NCI-H226 (cell line): Measurements from ENCODE around the gene KCNJ12.
A peak's percentile ranks its signal among the peaks of the same experiment; 100 is the strongest.
"Not testable (repeated sequence)": the region's sequence is repeated elsewhere in the genome, so short reads cannot be mapped to it uniquely, and the experiment has no call there.

Experiments
- DNase-seq: peaks from one replicate; pipeline ENCODE4 v3.0.0-alpha.2; 2015

KCNJ12 gene

GRCh38 chr17:21376081-21376758, at the start of gene KCNJ12:
Gene KCNJ12 (plus strand): TSS chr17:21376357. CDS start chr17:21415343, 38,986 bp downstream.
- DNase-seq: no peak

- not testable (repeated sequence) for DNase-seq
Observed at GRCh38 chr17:21327921-21328320, 48.2 kb upstream of the KCNJ12 start.

DNA sequence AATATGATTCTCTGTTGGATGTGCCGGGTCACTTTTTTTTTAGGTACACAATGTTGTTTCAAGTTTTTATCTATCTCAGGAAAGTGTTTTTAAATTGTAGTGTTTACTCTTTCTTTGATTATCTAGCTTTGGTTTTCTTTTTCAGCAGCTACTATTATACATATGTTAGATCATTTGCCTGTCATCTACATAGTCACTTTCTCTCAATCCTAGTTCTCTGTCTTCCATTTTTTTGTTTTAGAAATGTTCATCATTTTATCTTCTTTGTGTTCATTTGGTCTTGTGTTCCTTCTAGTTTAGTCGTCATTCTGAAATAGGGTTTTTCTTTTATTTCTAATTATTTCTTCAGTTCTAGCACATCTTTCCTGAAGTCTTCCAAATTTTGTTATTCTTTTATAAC, 47.4 kb upstream of the KCNJ12 start:
- DNase-seq: not testable (repeated sequence)

DNA sequence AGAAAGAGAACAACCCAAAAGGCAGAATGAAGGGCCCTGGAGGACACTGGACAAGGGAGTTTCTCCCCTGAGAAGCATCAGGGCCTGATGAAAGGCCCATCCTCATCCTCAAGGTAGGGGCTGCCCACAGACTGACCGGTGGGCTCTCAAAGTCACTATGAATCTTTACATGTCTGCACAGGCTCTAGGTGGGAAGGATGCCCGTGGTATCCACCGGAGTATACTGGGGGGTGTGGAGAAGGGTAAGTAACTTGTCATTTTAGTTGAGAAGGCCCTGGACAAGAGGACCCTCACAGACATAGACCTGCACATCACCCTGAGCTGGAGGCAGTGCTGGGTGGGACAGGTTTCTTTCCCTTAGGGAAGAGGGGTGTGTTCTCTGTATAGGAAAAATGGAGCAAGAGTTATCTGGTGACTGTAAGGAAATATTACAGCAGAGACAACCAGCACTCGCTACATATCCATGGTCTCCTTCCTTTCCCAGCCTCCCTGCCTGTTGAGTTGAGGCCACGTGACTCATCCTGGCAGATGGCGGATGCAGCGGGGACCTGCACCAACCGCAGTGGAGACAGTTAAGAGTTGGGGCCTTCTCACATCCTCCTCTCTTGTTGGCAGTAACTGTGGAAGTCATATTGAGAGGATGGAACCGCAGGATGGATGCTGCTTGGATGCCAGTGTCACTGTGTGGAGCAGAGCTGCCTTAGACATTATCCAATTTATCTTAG, 45.6 kb upstream of the KCNJ12 start:
- DNase-seq: no peak

DNA sequence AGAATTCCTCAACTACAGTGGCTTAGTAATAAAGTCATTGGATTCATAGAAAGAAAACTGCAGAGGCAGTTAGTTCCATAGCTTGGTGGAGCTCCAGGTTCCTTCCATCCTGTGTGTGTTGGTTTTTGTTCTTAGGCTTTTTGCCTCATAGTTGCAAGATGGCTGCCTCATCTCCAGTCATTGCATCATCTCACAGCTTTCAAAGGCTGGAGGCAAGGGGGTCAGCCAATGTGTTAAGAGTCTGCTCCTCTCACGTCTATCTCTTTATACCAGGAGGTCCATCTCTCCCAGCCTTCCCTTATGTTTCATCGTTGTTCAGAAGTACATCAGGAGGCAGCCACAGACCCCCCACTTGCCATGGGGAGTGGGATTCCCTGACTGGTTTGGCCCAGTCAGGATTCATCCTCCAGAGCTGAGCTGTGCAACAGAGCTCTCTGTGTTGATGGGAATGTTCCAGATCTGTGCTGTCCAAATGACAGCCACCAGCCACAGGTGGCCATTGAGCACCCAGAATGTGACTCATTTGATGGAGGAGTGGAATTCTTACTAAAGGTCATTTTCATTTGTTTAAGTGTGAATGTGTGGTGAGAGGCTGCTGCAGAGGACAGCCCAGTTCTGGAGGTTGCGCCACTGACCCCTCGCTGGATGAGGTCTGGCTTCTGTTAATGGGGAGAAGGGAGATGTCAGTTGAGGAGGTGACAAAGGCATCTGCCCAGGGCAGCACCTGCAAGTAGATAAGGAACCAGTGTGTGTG, 39.4 kb upstream of the KCNJ12 start:
- not testable (repeated sequence) for DNase-seq

DNA sequence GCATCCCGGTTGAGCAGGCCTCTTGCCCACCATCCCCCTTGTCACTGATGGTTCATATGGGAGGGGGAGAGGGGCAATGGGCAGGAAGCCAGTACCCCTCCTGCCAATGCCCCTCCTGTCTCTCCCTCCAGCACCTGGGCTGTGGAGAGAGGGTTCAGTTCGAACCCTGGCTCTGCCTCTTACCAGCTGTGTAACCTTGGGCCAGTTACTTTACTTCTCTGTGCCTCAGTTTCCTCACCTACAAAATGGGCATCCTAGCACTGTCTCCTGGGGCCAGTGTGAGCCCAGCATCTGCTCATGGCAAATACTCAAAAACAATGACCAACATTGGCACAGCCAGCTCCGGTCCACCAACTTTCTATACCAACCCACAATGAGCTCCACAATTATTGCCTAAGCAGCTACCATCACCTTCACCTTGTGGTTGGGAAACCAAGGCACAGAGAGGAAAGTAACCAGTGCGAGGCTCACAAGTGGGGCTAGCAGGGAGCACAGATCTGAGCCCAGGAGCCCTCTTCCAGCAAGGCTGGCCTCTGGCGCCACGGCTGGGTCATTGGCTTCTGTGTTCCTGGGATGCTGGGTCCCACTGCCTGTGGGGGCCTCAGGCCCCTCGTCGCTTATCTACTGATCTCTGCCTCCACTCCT, 38.1 kb upstream of the KCNJ12 start:
- not testable (repeated sequence) for DNase-seq

DNA sequence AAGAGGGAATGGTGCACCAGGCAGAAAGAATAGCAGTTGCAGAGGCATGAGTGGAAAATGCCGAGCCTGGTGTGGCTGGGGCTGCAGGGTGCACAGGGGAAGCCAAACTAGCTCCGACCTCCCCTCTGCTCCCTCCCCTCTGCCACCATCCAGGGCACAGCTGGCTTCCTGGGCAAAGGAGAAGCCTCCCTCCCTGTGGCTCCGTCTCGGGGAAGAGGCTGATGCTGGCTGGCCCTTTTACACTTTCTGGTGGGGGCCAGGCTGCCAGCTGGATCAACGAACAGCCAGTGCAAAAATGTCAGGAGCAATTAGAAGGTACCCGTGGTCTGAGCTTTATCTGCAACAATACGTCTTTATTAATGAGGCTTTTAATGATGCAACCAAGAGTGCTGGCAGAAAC, 37.1 kb upstream of the KCNJ12 start:
- no peak for DNase-seq

DNA sequence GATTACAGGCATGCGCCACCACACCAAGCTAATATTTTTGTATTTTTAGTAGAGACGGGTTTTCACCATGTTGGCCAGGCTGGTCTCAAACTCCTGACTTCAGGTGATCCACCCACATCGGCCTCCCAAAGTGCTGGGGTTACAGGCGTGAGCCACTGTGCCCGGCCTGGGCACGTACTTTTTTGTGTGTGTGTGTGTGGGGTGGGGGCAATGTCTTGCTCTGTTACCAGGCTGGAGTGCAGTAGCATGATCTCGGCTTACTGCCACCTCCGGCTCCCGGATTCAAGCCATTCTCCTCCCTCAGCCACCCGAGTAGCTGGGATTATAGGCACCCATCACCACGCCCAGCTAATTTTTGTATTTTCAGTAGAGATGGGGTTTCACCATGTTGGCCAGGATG, 36.6 kb upstream of the KCNJ12 start:
- DNase-seq: not testable (repeated sequence)

- not testable (repeated sequence) for DNase-seq
Observed at GRCh38 chr17:21340407-21340806, 35.8 kb upstream of the KCNJ12 start.

DNA sequence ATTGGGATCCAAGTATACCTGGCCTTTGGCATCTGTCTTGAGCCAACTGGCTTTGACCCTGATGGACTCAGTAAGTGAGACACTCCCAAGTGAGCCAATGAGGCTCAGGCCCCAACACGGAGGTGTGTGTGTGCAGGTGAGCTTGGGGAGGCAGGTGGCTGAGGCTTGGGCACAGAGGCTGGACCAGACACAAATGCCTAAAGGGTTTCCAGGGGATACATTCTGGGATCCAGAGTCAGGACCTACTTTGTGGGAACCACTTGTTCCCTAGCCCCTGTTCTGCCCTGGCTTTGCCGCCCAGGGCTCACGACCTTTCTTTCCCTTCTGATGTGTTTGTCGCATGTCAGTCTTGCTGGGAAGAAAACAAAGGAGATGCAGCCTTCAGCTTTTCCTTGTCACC, 34.9 kb upstream of the KCNJ12 start:
- not testable (repeated sequence) for DNase-seq

DNA sequence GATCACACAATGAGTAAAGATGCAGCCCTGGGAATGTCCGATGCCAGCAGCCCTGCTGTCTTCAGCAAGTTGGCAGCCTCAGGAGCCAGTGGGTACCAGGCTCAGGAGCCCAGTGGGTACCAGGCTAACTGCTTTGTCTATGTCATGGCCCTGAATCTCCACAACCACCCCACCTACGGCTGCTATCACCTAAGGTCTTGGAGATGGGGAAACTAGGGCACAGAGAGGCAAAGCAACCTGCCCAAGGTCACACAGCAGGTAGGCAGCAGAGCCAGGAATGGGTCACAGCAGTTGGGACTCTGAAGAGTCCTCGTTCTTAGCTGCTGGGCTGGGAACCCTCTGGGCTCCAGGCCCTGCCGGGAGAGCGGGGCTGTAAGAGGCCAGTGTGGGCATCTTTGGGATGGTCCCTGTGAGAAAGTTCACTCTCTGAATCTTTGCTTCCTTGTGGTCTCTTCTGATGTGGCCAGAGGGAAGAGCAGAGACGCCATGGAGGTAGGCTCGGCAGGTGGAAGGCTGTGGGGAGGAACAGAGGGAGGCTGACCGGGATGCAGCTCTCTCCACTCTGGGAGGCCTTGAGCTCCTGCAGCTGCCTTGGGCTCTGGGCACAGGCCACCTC, 34.1 kb upstream of the KCNJ12 start:
- DNase-seq: not testable (repeated sequence)

DNA sequence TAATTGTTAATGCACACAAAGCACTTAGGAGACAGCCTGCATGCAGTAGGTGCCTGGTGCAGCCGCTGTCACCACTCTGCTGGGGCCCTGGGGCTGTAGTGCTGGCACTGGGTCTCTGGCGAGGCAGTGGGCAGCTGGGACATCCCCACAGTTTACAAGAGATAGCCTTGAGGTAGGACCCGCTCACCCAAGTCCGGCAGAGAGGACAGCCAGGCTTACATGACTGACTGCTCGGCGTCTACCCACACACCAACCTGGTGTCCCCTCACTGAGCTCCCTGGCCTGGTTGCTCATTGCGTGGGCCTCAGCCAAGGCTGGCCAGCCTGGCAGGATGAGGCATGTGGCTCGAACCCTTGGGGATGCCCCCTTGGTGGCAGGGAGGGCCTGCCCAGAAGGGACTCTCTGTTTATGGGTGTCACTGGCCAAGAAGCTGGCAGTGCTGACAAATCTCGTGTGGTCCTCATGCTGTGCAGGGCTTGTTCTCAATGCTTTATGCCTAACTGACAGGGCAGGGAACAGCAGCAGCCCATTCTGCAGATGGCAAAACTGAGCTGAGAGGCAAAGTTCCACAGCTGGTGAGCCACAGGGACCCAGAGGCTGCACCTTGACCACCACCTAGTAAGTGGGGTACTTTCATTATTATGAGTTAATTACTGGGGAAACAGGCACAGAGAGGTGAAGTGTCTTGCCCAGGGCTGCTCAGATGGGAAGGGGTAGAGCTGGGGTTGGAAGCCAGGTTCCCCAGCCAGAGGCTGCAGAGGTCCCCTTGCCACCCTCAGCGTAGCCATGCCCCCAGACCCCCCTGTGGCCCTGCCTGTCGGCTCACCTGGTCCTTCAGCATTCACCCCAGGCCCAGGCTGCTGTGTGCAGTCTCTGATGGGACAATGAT, 32.9 kb upstream of the KCNJ12 start:
- DNase-seq: not testable (repeated sequence)

- not testable (repeated sequence) for DNase-seq
Observed at GRCh38 chr17:21344801-21345200, 31.4 kb upstream of the KCNJ12 start.

DNA sequence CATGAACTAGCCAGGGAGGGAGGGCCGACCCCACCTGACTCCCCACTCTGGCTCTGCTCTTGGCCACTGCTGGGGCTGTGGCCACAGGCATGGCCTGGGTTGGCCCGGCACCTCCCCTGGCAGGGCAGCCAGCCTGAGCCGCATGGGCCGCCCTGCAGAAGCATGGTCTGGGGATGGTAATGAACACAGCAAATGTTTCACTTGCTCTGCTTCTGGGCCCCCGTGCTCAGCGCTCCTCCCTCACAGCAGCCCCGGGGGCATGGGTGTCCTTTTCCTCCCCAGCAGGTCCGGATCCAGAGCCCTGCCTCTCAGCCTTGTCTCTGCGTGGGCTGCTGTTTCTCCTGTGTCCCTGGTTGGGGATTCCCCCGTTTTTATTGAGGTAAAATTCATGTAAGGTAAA, 30.9 kb upstream of the KCNJ12 start:
- DNase-seq: no peak

- not testable (repeated sequence) for DNase-seq
Observed at GRCh38 chr17:21346107-21346506, 30.1 kb upstream of the KCNJ12 start.

GRCh38 chr17:21346651-21347250, 29.4 kb upstream of the KCNJ12 start:
- peak; percentile 43 for DNase-seq

DNA sequence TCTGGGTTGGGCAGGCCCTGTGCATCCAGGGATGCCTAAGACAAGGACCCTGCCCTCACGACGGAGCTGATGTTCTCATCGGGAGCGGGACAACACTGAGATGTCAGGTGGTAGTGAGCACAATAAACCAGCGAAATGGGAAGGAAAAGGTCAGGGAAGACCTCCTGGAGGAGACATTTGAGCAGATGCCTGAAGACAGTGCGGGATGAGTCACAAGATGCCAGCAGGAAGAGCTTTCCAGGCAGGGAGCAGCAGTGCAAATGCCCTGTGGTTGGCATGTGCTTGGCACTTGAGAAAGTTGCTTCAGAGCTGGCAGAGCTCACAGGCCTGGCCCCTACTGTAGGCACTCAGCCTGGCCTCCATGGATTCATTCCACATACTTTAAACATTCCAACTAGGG, 28.5 kb upstream of the KCNJ12 start:
- not testable (repeated sequence) for DNase-seq

GRCh38 chr17:21348081-21348925, 27.9 kb upstream of the KCNJ12 start:
- DNase-seq: peak; percentile 43

GRCh38 chr17:21348926-21349261, 27.3 kb upstream of the KCNJ12 start:
- DNase-seq: not testable (repeated sequence)

DNA sequence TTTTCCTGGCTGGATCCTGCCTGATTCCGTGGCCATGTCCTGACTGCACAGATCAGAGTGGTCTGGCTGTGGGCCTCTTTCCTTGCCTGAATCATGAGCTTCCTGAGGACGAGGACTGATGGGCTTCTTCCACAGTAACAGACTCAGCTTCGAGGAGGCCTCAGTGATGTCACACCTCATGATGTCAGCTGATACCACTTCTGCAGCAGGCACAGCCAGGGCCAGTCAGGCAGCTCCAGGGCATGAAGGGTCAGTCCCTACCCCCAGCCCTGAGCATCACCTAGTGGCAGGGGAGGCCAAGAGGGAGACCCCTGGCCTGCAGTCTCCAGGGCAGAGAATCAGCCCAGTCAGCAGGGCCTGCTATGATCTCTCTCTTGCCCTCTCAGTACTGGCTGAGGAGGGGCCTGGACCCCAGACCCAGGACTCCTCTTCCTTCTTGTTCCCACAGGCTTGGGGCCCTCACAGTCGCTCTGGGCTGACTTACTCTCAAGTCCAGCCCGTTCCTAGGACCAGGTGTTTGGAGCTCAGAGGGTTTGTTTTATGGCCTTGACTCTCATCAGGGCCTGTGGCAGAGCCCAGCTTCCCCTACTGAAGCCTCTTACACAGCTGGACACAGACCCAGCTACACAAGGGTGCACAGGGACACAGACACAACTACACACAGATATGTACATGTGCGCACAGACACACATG, 26.7 kb upstream of the KCNJ12 start:
- DNase-seq: not testable (repeated sequence)
